Lower leg skin (tissue), 3 donors: ENCODE results near the gene KRT9.
"Not testable (repeated sequence)": the region's sequence is repeated elsewhere in the genome, so short reads cannot be mapped to it uniquely, and the experiment has no call there.

Experiments used
- CTCF ChIP-seq, 3 donors: fragments of 450-650 bp; IDR thresholded peaks; one replicate each; pipeline ENCODE4 v1.5.1; 2016; ENCODE audit warnings: antibody characterized with exemption in 3 of 3, mild to moderate bottlenecking in 3 of 3, moderate library complexity in 2 of 3
- POLR2A ChIP-seq, 2 donors: fragments of 450-650 bp; IDR thresholded peaks; one replicate each; pipeline ENCODE4 v1.6.1; 2016 to 2017; ENCODE audit warnings: antibody characterized with exemption in 2 of 2, mild to moderate bottlenecking in 1 of 2, moderate library complexity in 1 of 2

- TF ChIP-seq POLR2A, CTCF (IDR thresholded peaks at IDR 0.05): not testable (repeated sequence)
Measured at GRCh38 chr17:41582061-41582968, 10.5 kb upstream of the KRT9 start.
